NCI-H524 (cell line): ENCODE data around the gene FABP7.
A peak's percentile ranks its signal among the peaks of the same experiment; 100 is the strongest.

ENCODE experiments used
- DNase-seq, 2 experiments: peaks; one replicate each; lab custom pipeline; 2025; lab: John Stamatoyannopoulos, UW

Gene FABP7

GRCh38 chr6:122798099-122798641 lies 18.7 kb downstream of the FABP7 start:
- no peak for DNase-seq

GRCh38 chr6:122799140-122799745 lies 19.7 kb downstream of the FABP7 start:
- no peak for DNase-seq

GRCh38 chr6:122799916-122800686 lies 20.6 kb downstream of the FABP7 start:
- DNase-seq, result no peak

- DNase-seq, result peak in 1 of 2 experiments; percentile 5
These were observed 21.4 kb downstream of the FABP7 start for GRCh38 chr6:122800906-122801305.

GRCh38 chr6:122801397-122801796 lies 21.9 kb downstream of the FABP7 start:
- no peak for DNase-seq

GRCh38 chr6:122803171-122803661 lies 23.7 kb downstream of the FABP7 start:
- no peak for DNase-seq

- no peak for DNase-seq
These were observed 25.5 kb downstream of the FABP7 start for GRCh38 chr6:122804962-122805485.

- no peak for DNase-seq
These were observed 26.8 kb downstream of the FABP7 start for GRCh38 chr6:122806291-122806690.

GRCh38 chr6:122808121-122808885 lies 28.8 kb downstream of the FABP7 start:
- DNase-seq, result no peak

- DNase-seq, result no peak
These were observed 29.5 kb downstream of the FABP7 start for GRCh38 chr6:122809001-122809400.

- no peak for DNase-seq
These were observed 30.2 kb downstream of the FABP7 start for GRCh38 chr6:122809691-122810090.

GRCh38 chr6:122810189-122810588 lies 30.7 kb downstream of the FABP7 start:
- DNase-seq, result no peak

GRCh38 chr6:122817358-122817757 lies 37.8 kb downstream of the FABP7 start:
- no peak for DNase-seq

GRCh38 chr6:122817766-122818165 lies 38.2 kb downstream of the FABP7 start:
- no peak for DNase-seq

- no peak for DNase-seq
These were observed 39.4 kb downstream of the FABP7 start for GRCh38 chr6:122818866-122819265.

GRCh38 chr6:122821095-122821494 lies 41.6 kb downstream of the FABP7 start:
- DNase-seq, result no peak

GRCh38 chr6:122825163-122825562 lies 45.6 kb downstream of the FABP7 start:
- DNase-seq, result no peak

GRCh38 chr6:122829456-122829855 lies 49.9 kb downstream of the FABP7 start:
- no peak for DNase-seq

GRCh38 chr6:122831511-122831910 lies 52.0 kb downstream of the FABP7 start:
- DNase-seq, result no peak

GRCh38 chr6:122832459-122832858 lies 52.9 kb downstream of the FABP7 start:
- DNase-seq, result peak; percentile 43 to 83

GRCh38 chr6:122833021-122833491 lies 53.5 kb downstream of the FABP7 start:
- peak; percentile 88 to 94 for DNase-seq
